ENCODE measurements around the gene PSMC2. TPM values are rescaled to one million over a fixed set of nuclear protein-coding genes. Genes with fewer than 3 reads are reported as not detected.
"Not testable (repeated sequence)": the region's sequence is repeated elsewhere in the genome, so short reads cannot be mapped to it uniquely, and the experiment has no call there.

The PSMC2 gene
- total RNA-seq, 1 donor from 2014 or later = 94.3 TPM

DNA sequence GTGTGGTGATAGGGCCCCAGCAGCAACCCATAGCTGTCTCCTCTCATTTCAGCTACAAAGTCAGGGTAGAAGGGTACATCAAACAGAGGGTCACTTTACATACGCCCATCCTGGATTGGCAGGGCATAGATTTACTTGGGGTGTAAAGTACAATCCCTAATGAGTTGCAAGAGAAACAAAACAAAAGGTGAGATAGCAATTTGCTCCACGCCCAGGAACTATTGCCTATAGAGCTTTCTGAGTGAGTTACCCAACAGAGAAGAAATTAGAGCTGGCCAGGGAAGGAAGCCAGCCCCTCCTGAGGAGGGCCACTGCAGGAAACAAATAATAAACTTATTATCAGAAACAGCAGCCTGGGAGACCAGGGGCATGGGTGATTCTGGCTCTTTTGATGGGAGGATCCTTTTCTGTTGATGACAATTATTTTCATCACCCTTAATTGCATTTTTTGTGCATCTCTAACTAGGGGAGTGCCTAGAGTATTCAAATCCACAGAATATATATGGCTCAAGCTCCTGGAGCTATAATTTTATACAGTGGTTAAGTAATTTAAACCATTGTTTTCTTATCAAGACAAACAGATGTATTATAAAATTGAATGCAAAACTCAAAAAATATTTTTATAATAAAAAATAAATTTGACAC, 51.2 kb downstream of the PSMC2 start:
- Mint-ChIP-seq H3K27ac (no peak overlapping the region), H3K4me3 (no peak overlapping the region), H3K27me3 (peaks cover 14% of the 10 kb centered on the region), H3K9me3 (peaks cover 3% of the 10 kb centered on the region), H3K4me1 (no peaks in the 10 kb centered on the region), H3K36me3 (ENCODE audit: low read depth) (no peaks in the 10 kb centered on the region)
- DNase-seq (no peak), ATAC-seq (ENCODE audit: low read depth) (no peak)
- intact Hi-C loops (cut with micrococcal nuclease) = no loop called here
- POLR2A ChIA-PET = no interaction called here
- CTCF ChIA-PET = no interaction called here
- TF ChIP-seq, protein P1, sequence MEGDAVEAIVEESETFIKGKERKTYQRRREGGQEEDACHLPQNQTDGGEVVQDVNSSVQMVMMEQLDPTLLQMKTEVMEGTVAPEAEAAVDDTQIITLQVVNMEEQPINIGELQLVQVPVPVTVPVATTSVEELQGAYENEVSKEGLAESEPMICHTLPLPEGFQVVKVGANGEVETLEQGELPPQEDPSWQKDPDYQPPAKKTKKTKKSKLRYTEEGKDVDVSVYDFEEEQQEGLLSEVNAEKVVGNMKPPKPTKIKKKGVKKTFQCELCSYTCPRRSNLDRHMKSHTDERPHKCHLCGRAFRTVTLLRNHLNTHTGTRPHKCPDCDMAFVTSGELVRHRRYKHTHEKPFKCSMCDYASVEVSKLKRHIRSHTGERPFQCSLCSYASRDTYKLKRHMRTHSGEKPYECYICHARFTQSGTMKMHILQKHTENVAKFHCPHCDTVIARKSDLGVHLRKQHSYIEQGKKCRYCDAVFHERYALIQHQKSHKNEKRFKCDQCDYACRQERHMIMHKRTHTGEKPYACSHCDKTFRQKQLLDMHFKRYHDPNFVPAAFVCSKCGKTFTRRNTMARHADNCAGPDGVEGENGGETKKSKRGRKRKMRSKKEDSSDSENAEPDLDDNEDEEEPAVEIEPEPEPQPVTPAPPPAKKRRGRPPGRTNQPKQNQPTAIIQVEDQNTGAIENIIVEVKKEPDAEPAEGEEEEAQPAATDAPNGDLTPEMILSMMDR (IDR thresholded peaks at IDR 0.05) = no peak

DNA sequence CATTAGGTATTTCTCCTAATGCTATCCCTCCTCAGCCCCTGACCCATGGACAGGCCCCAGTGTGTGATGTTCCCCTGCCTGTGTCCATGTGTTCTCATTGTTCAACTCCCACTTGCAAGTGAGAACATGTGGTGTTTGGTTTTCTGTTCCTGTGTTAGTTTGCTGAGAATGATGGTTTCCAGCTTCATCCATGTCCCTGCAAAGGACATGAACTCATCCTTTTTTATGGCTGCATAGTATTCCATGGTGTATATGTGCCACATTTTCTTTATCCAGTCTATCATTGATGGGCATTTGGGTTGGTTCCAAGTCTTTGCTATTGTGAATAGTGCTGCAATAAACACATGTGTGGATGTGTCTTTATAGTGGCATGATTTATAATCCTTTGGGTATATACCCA, 52.2 kb downstream of the PSMC2 start:
- H3K4me3 Mint-ChIP-seq; intact Hi-C loops (cut with micrococcal nuclease); H3K9me3 Mint-ChIP-seq; H3K36me3 Mint-ChIP-seq (ENCODE audit: low read depth); H3K27ac Mint-ChIP-seq; DNase-seq; H3K4me1 Mint-ChIP-seq; CTCF ChIA-PET; POLR2A ChIA-PET; ATAC-seq (ENCODE audit: low read depth): not testable (repeated sequence)
- peaks cover 23% of the 10 kb centered on the region for H3K27me3 Mint-ChIP-seq

DNA sequence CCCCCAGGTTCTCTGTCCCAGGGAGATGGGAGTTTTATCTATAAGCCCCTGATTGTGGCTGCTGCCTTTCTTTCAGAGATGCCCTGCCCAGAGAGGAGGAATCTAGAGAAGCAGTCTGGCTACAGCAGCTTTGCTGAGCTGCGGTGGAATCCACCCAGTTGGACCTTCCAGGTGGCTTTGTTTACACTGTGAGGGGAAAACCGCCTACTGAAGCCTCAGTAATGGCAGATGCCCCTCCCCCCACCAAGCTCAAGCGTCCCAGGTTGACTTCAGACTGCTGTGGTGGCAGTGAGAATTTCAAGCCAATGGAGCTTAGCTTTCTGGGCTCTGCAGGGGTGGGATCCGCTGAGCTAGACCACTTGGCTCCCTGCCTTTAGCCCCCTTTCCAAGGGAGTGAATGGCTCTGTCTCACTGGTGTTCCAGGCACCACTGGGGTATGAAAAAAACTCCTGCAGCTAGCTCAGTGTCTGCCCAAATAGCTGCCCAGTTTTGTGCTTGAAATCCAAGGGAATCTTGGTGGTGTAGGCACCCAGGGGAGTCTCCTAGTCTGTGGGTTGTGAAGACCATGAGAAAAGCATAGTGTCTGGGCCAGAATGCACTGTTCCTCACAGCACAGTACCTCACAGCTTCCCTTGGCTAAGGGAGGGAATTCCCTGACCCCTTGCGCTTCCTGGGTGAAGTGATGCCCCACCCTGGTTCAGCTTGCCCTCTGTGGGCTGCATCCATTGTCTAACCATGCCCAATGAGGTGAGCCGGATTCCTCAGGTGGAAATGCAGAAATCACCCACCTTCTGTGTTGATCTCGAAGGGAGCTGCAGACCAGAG, 58.6 kb downstream of the PSMC2 start:
- H3K9me3 Mint-ChIP-seq; CTCF ChIA-PET; ATAC-seq (ENCODE audit: low read depth); POLR2A ChIA-PET; DNase-seq; H3K27ac Mint-ChIP-seq; H3K4me3 Mint-ChIP-seq; H3K4me1 Mint-ChIP-seq; H3K36me3 Mint-ChIP-seq (ENCODE audit: low read depth): not testable (repeated sequence)
- peaks cover 32% of the 10 kb centered on the region for H3K27me3 Mint-ChIP-seq
- intact Hi-C loops (cut with micrococcal nuclease) = loop anchor here (2.0 to 5.0 kb wide), 2 partner anchors 57 to 124 kb away; no protein-coding TSS in a partner anchor

DNA sequence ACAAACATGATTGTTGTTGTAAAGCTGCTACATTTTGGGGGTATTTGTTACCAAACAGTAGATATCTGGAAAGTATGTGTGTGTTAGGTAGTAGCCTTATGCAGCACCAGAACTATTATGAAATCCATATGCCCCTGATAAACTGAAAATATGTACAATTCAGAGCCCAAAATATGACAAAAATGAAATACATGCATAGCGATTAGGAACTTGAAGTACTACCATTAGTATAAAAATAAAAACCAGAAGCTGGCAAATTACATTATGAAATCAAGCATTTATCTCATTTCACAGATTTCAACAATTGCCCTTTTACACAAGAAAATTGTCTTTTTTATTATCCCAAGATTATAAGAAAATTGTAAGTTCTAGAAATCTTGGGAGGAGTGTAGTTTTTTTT, 64.7 kb downstream of the PSMC2 start:
- POLR2A ChIA-PET = no interaction called here
- H3K9me3 Mint-ChIP-seq = no peaks in the 10 kb centered on the region
- no peak overlapping the region for H3K27ac Mint-ChIP-seq
- H3K27me3 Mint-ChIP-seq = peaks cover 20% of the 10 kb centered on the region
- TF ChIP-seq, protein P1 (IDR thresholded peaks at IDR 0.05) = no peak
- no peaks in the 10 kb centered on the region for H3K4me1 Mint-ChIP-seq
- DNase-seq (no peak), ATAC-seq (ENCODE audit: low read depth) (no peak)
- H3K36me3 Mint-ChIP-seq (ENCODE audit: low read depth) = no peaks in the 10 kb centered on the region
- intact Hi-C loops (cut with micrococcal nuclease) = no loop called here
- CTCF ChIA-PET = no interaction called here
- H3K4me3 Mint-ChIP-seq = no peak overlapping the region

DNA sequence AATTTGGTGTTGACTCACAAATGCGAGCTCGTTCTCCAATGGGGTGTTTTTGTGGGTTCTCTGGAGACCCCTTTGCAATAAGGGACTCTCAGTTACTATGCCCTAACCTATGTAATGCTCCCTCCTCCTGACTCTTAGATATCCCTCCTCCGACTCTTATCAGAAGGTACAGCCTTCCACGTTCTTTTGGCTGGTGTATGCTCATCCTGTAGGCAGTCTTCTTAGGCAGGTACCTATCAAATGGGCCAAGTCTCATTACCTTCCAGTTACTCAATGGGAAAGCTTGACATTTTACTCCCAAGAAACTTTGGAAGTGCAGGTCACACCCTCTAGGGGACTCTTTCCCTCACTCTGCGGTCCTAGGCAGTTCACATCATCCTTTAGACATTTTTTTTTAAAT, 66.0 kb downstream of the PSMC2 start:
- Mint-ChIP-seq H3K9me3 (no peaks in the 10 kb centered on the region), H3K4me1 (no peaks in the 10 kb centered on the region), H3K36me3 (ENCODE audit: low read depth) (no peaks in the 10 kb centered on the region), H3K27me3 (peaks cover 21% of the 10 kb centered on the region), H3K4me3 (no peak overlapping the region), H3K27ac (no peak overlapping the region)
- ChIA-PET POLR2A (no interaction called here), CTCF (no interaction called here)
- DNase-seq = no peak
- intact Hi-C loops (cut with micrococcal nuclease) = no loop called here
- ATAC-seq (ENCODE audit: low read depth) = no peak
- TF ChIP-seq, protein P1 (IDR thresholded peaks at IDR 0.05) = no peak

DNA sequence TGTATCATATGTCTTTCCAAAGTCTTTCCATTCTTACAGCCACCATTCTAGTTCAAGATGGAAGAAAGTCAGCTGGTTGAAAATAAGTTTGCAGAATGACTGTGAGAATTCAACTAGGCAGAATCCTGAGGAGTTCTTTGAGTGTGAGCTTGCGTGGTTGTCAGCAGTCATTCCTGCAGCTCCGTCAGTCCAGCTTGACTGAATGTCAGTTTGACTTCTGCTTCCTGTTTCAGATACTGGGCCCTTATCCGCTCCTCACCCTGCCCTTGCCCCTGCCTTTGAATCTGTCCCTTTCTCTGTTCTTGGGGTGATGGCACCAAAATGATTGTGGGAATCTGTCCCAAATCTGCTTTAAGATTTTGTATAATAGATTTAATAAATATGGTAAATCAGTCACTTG, 70.8 kb downstream of the PSMC2 start:
- Mint-ChIP-seq H3K9me3 (no peaks in the 10 kb centered on the region), H3K27ac (no peak overlapping the region), H3K4me3 (no peak overlapping the region), H3K36me3 (ENCODE audit: low read depth) (no peaks in the 10 kb centered on the region), H3K27me3 (peaks cover 24% of the 10 kb centered on the region), H3K4me1 (no peaks in the 10 kb centered on the region)
- CTCF ChIA-PET = interaction anchor here (1.5 kb wide), 1 partner anchor 10 kb away, joined by 3 read pairs; no protein-coding TSS in a partner anchor
- POLR2A ChIA-PET = no interaction called here
- ATAC-seq (ENCODE audit: low read depth) (no peak), DNase-seq (no peak)
- TF ChIP-seq, protein P1 (IDR thresholded peaks at IDR 0.05) = no peak
- intact Hi-C loops (cut with micrococcal nuclease) = no loop called here
